Panc1 (cell line): ENCODE measurements around the gene C12orf50. TPM values are rescaled to one million over a fixed set of nuclear protein-coding genes. Genes with fewer than 3 reads are reported as not detected.

Experiments
- ATAC-seq: fragments of 200-7000 bp; cut with Tn5 transposase; 2 replicates; pipeline ENCODE4 v1.9.1; 2020; ENCODE audit warnings: mild to moderate bottlenecking, moderate library complexity
- BruUV-seq: library from RNA; stranded (reverse); fragments of 400-500 nt; replicated peaks from 2 replicates; lab custom pipeline; 2021; lab: Mats Ljungman, UMichigan
- CTCF ChIA-PET: fragments of 300-600 bp; sonication (Branson Sonifier 250); formaldehyde crosslinking; loops from one replicate; lab custom pipeline; 2022; ENCODE audit warnings: antibody characterized with exemption; lab: Charles Lee
- POLR2A ChIA-PET: fragments of 300-600 bp; sonication (Branson Sonifier 250); formaldehyde crosslinking; loops from one replicate; lab custom pipeline; 2022; ENCODE audit warnings: antibody characterized with exemption; lab: Charles Lee
- DNase-seq: peaks from one replicate; pipeline ENCODE4 v3.0.0-alpha.2; 2010; ENCODE audit warnings: low read depth, low spot score
- H3K27ac ChIP-seq: 2 replicates; pipeline ENCODE4 v1.5.1; 2011; ENCODE audit warnings: mild to moderate bottlenecking, low read length, inconsistent platforms
- H3K27me3 ChIP-seq: fragments of 200-500 bp; sonication (Bioruptor generic); 2 replicates; pipeline ENCODE4 v1.6.0; 2014; ENCODE audit warnings: low read length, inconsistent platforms; ENCODE audit not compliant: control insufficient read depth, insufficient read depth
- H3K36me3 ChIP-seq: fragments of 200-500 bp; sonication (Bioruptor generic); 2 replicates; pipeline ENCODE4 v1.5.1; 2014; ENCODE audit warnings: inconsistent platforms, mild to moderate bottlenecking, low read length, moderate library complexity; ENCODE audit not compliant: control insufficient read depth, insufficient read depth
- H3K4me1 ChIP-seq: 2 replicates; pipeline ENCODE4 v1.5.1; 2011; ENCODE audit warnings: inconsistent platforms, mild to moderate bottlenecking, low read length, moderate library complexity; ENCODE audit not compliant: control insufficient read depth, insufficient read depth
- H3K4me3 ChIP-seq, 2 experiments: 2 replicates each; pipeline ENCODE4 v1.5.1; 2011 to 2012; ENCODE audit warnings: low read depth in 2 of 2, low read length in 2 of 2, mild to moderate bottlenecking in 2 of 2, inconsistent platforms in 1 of 2, moderate library complexity in 1 of 2
- H3K9me3 ChIP-seq: fragments of 200-500 bp; sonication (Bioruptor generic); 2 replicates; pipeline ENCODE4 v1.5.1; 2014; ENCODE audit warnings: low read depth, mild to moderate bottlenecking, inconsistent platforms, low read length, moderate library complexity; ENCODE audit not compliant: control insufficient read depth, insufficient read depth
- CTCF ChIP-seq: fragments of 450-650 bp; IDR thresholded peaks from 2 replicates; pipeline ENCODE4 v1.5.1; 2017; ENCODE audit warnings: mild to moderate bottlenecking
- POLR2AphosphoS5 ChIP-seq: IDR thresholded peaks from 2 replicates; pipeline ENCODE4 v1.6.1; 2012; ENCODE audit warnings: mild to moderate bottlenecking, low read depth, low read length, moderate library complexity
- REST ChIP-seq, 2 experiments: IDR thresholded peaks; 2 replicates each; pipeline ENCODE4 v1.6.1; 2011 to 2012; ENCODE audit warnings: low read depth in 2 of 2, control low read depth in 1 of 2, low read length in 1 of 2, mild to moderate bottlenecking in 1 of 2, moderate library complexity in 1 of 2; ENCODE audit not compliant: insufficient read depth in 1 of 2
- SIN3A ChIP-seq: IDR thresholded peaks from 2 replicates; pipeline ENCODE4 v1.6.1; 2012; ENCODE audit warnings: low read depth, mild to moderate bottlenecking, low read length, moderate library complexity, borderline replicate concordance; ENCODE audit not compliant: insufficient read depth
- TCF7L2 ChIP-seq: IDR thresholded peaks from 2 replicates; pipeline ENCODE4 v1.6.1; 2011; ENCODE audit warnings: mild to moderate bottlenecking, low read depth, low read length, inconsistent platforms
- in situ Hi-C: cut with HindIII; loops from 2 replicates; pipeline ENCODE4 v1.10.0; 2016; ENCODE audit warnings: low sequenced_read_pairs, low pct_unique_long_range_greater_than_20kb
- intact Hi-C: fragments of 100-400 bp; cut with micrococcal nuclease; formaldehyde crosslinking; loops from one replicate; pipeline ENCODE4 v1.10.0; 2022; ENCODE audit not compliant: unreplicated experiment
- total RNA-seq: library from RNA; stranded (reverse); gene quantifications from one replicate; pipeline ENCODE4 v1.2.1, GENCODE V29; 2021; ENCODE audit not compliant: unreplicated experiment

The C12orf50 gene
- total RNA-seq, 1 experiment from 2014 or later, result not detected

GRCh38 chr12:88058719-88059077 is 29.5 kb upstream of the C12orf50 start:
- BruUV-seq, result no TSS peak
- CTCF ChIA-PET, result no interaction called here
- H3K9me3 ChIP-seq, result no peaks in the 10 kb centered on the region
- in situ Hi-C loops, result no loop called here
- ATAC-seq (no peak), DNase-seq (no peak)
- TF ChIP-seq POLR2AphosphoS5 (no peak), CTCF (no peak), SIN3A (no peak), TCF7L2 (no peak), REST (IDR thresholded peaks at IDR 0.05; ENCODE audit: insufficient read depth in 1 of 2, low read depth in 2 of 2, low read length in 1 of 2) (no peak)
- H3K4me3 ChIP-seq, result no peak overlapping the region
- H3K27me3 ChIP-seq, result no peaks in the 10 kb centered on the region
- intact Hi-C loops, result no loop called here
- peaks cover 11% of the 10 kb centered on the region; the same call in 1 of the 2 replicates for H3K36me3 ChIP-seq
- POLR2A ChIA-PET, result no interaction called here
- no peaks in the 10 kb centered on the region for H3K4me1 ChIP-seq
- no peak overlapping the region for H3K27ac ChIP-seq

- Histone ChIP-seq H3K36me3 (peaks cover 11% of the 10 kb centered on the region; the same call in 1 of the 2 replicates), H3K4me3 (no peak overlapping the region), H3K9me3 (no peaks in the 10 kb centered on the region), H3K4me1 (no peaks in the 10 kb centered on the region), H3K27me3 (no peaks in the 10 kb centered on the region), H3K27ac (no peak overlapping the region)
- CTCF ChIA-PET, result no interaction called here
- POLR2A ChIA-PET, result no interaction called here
- ATAC-seq (no peak), DNase-seq (no peak)
- BruUV-seq, result no TSS peak
- in situ Hi-C loops (no loop called here), intact Hi-C loops (no loop called here)
- TF ChIP-seq SIN3A (no peak), CTCF (no peak), TCF7L2 (no peak), REST (IDR thresholded peaks at IDR 0.05; ENCODE audit: insufficient read depth in 1 of 2, low read depth in 2 of 2, low read length in 1 of 2) (no peak), POLR2AphosphoS5 (no peak)
These were observed 29.0 kb upstream of the C12orf50 start for GRCh38 chr12:88057994-88058718.
